ENCODE measurements around the gene PLG.

GRCh38 chr6:160750276-160750689, 48.2 kb downstream of the PLG start:
- no peak for TF ChIP-seq CTCF (IDR thresholded peaks at IDR 0.05)
- TF ChIP-seq POLR2AphosphoS5 (IDR thresholded peaks at IDR 0.05; ENCODE audit: insufficient read depth in 1 of 2, low read depth in 1 of 2): no peak
